Measurements from ENCODE around the gene WIPF3.
"Not testable (repeated sequence)": the region's sequence is repeated elsewhere in the genome, so short reads cannot be mapped to it uniquely, and the experiment has no call there.

WIPF3 gene

DNA sequence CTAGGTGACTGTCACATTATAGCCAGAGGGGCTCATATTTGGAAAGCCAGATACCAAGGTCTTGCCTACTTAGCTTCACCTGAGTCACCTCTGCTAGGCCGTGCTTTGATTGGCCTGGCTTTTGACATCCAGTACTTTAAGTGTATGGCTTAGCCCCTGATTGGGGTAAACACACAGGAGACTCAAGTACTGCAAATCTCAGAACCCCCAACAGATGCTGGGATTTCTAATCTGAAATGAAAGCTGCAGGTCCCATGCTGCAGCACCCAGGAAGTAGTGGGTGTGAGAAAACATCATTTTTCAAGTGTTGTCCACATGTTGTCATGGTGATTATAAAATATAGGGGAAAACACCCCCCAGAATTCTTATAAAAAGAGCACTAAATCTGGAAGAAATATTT lies 76.2 kb downstream of the WIPF3 start:
- DNase-seq, result no peak

DNA sequence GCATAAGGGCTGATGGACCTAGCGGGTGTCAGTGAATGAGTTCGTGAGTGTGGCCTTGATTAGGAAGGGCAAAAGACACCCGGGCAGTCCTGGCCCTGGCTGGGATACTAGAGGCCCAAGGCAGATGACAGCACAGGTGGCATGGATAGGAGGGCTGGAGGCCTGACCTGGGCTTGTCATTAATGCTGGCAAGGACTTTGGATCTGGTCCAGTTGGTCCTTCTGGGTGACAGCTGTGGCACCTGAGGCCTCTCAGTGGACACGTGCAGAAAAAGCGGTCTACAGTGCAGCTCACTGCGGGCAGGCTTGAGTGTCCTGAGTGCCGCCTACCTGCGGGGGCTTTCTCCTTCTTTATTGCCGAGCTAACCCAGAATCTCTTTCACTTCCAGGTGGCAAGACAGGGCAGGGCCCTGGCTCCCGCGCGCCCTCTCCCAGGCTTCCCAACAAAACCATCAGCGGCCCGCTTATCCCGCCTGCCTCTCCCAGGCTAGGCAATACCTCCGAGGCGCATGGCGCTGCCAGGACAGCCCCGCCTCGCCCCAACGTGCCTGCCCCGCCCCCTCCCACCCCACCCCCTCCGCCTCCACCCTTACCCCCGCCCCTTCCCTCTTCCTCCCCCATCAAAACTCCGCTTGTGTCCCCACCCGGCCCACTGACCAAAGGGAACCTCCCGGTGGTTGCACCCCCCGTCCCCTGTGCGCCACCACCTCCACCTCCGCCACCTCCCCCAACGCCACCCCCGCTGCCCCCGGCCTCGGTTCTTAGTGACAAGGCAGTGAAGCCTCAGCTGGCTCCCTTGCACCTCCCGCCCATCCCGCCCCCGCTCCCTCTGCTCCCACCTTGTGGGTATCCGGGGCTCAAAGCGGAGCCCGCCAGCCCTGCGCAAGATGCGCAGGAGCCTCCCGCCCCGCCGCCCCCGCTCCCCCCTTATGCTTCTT lies 77.4 kb downstream of the WIPF3 start:
- no peak for DNase-seq

GRCh38 chr7:29884399-29885272 lies 78.3 kb downstream of the WIPF3 start:
- DNase-seq, result no peak

- no peak for DNase-seq
Measured at GRCh38 chr7:29885626-29886025, 79.3 kb downstream of the WIPF3 start.

DNA sequence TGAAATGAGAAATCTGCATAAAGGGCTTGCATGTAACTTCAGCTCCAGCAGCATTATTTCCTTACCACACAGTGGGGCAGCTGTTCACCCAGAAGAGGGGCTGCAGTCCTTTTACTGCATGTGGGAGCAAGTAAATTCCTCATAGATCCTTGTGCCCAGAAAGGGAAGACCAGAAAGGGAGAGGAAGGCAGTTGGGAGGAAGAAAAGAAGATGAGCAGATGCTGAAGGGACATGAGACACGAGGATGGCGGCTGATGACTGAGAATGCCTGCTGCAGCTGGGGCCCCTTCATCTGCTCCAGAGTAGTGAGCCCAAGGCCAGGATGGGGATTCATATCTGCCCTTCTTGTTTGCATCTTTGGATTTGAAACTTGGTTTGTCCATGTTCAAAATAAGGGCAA lies 80.5 kb downstream of the WIPF3 start:
- DNase-seq, result no peak

GRCh38 chr7:29888006-29888405 lies 81.7 kb downstream of the WIPF3 start:
- DNase-seq, result no peak

GRCh38 chr7:29889288-29889687 lies 83.0 kb downstream of the WIPF3 start:
- no peak for DNase-seq

DNA sequence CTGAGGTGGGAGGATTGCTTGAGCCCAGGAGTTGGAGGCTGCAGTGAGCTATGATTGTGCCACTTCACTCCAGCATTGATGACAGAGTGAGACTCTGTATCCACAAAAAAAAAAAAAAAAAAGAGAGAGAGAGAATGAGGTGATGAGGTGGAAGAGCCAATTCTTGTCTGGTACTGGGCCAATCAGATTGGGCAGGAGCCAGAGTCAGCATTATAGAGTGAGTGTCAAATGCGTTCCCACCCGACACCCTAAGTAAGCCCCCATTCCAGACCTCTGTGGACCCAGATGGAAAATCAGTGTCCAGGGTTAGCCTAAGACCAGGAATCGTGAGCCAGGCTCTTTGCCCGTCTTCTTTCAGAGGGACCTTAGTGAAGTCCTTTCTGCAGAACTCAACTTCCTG lies 83.9 kb downstream of the WIPF3 start:
- DNase-seq, result no peak

- DNase-seq, result not testable (repeated sequence)
Measured at GRCh38 chr7:29890786-29891185, 84.5 kb downstream of the WIPF3 start.

- DNase-seq, result no peak
Measured at GRCh38 chr7:29891766-29892165, 85.5 kb downstream of the WIPF3 start.

DNA sequence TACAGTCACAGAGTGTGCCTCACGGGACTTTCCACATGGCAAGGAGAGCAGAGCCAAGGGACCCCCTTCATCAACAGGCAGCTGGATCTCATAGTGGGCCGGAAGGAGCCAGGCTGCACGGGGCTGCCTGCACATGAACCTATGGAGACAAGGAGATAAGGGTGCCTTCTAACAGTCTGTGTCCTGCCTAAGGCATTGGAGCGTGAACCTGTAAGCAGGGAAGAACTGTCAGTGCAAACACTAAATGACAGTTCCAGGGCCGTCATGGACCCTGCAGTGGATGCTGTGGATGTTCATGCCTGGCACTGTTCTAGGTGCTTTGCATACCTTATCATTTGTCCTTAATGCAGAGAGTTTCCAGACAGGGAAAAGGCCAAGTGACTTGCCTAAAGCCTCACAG lies 85.9 kb downstream of the WIPF3 start:
- DNase-seq, result no peak

GRCh38 chr7:29893351-29893965 lies 87.2 kb downstream of the WIPF3 start:
- DNase-seq, result no peak

- DNase-seq, result no peak
Measured at GRCh38 chr7:29894256-29894655, 87.9 kb downstream of the WIPF3 start.

GRCh38 chr7:29895559-29895958 lies 89.3 kb downstream of the WIPF3 start:
- DNase-seq, result no peak

- DNase-seq, result peak; percentile 9
Measured at GRCh38 chr7:29896685-29897411, 90.5 kb downstream of the WIPF3 start.

GRCh38 chr7:29898301-29898700 lies 92.0 kb downstream of the WIPF3 start:
- DNase-seq, result no peak

DNA sequence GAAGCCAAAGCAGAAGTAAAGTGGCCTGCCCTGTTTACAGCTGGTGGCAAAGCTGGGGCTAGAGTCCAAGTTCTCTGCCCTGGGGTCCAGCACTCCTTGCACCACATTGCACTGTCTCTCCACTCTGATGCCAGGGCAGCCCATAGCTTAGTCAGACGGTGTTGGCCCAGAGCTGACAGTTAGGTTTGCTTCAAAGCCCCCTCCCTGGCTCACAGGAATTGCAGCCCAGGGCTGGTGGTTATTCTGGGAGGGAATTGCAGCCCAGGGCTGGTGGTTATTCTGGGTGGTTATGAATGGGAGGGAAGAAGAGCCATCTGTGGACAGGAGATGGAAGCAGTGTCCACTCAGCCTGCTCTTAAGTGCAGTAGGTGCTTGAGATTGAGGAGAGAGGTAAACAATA lies 94.4 kb downstream of the WIPF3 start:
- no peak for DNase-seq

DNA sequence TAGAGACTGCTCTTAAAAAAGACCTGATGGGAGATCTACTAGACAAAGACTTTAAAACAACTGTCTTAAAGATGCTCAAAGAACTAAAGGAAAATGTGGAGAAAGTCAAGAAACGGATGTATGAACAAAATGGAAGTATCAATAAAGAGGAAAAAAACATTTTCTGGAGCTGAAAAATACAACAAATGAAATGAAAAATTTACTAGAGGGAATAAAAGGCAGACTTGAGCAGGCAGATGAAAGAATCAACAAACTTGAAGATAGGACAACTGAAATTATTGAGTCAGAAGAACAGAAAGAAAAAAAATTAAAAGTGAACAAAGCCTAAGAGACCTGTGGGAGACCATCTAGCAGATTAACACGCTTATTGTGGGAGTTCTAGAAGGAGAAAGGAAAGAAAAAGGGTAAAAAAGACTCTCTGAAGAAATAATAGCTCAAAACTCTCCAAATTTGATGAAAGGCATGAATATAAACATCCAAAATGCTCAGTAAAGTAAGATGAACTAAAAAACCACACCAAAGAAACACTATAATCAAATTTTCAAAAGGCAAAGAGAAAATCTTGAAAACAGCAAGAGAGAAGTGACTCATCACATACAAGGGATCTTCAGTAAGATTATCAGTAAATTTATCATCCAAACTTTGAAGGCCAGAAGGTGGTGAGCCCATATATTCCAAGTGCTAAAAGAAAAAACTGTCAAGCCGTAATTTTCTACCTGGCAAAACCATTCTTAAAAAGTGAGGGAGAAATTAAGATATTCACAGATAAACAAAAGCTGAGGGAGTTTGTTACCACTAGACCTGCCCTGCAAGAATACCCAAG lies 100.1 kb downstream of the WIPF3 start:
- DNase-seq, result no peak

DNA sequence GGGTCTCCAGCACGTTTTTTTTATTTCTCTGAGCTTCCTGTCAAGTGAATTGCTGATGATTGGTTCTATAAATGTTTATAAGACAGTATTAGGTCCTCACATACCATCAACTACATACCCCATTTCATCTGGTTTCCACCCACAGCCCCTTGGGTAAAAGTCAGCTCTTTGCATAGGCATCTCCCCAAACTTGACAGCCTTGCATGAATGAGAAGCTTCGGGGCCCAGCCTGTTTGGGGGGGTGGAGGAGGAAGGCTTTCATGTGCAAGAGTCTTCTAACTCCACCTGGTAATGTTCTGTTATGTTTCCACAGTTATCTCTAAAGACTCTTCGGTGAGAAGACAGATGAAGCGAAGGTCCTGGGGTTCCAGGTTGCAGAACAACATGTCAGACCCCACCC lies 107.9 kb downstream of the WIPF3 start:
- DNase-seq, result no peak

DNA sequence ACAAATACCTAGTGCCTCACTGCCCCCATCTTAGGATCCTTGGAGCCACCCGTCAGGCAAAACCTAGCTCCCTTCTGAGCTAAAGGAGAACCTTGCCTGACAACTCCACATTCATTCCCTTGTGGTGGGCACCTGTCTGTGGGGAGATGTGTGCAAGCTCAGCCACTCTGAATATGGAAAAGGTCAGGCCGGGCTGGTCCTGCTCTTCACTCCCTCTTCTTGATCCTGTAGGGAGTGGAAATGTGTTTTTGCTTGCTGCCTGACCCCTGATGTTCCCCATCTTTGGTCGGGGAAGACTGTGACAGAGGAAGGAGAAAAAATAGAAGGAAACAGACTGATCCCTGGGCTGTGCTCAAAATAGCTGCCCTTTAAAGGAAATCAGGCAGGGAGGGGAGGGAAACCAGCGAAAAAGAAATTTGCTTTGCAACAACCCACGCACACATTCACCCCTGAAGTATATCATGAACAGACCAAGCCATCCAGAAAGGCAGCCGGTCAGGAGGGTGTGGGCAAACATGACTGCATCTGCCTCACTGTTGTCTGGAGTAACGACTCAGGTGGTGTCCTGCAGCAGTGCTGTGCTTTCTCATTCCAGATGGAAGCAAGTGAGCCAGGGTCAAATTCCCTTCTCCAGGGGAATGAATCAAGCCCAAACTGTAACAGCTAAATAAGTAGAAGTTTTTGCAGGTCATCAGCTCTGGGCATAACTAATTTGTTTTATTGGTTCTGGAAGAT lies 109.3 kb downstream of the WIPF3 start:
- DNase-seq, result no peak

DNA sequence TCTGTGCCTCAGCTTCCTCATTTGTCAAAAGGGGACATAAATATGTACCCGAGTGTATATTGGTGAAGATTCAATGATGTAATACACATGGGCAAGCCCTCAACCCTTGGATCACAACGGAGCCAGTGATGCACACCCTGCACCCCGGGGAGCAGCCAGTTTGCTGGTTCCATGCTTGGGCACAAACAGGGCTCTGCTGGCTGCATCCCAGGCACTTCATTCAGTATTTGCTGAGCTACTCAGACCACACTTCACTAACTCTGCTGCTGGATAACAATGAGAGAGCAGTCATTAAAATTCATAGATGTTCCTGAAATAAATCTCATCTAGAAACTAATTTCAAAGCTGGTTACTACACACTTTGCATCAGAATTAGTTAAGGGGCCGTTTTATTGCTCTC lies 111.3 kb downstream of the WIPF3 start:
- DNase-seq, result no peak

Measured in fibroblast of skin of back (primary cell).